WTC11 (cell line): ENCODE data around the gene PDSS2. TPM values are rescaled to one million over a fixed set of nuclear protein-coding genes. Genes with fewer than 3 reads are reported as not detected.

ENCODE experiments used
- ATAC-seq: fragments of 200-7000 bp; cut with Tn5 transposase; 2 replicates; pipeline ENCODE4 v1.10.0; 2021; ENCODE audit warnings: mild to moderate bottlenecking, moderate library complexity
- CTCF ChIA-PET: fragments of 300-600 bp; sonication (Branson Sonifier 250); formaldehyde crosslinking; loops from one replicate; lab custom pipeline; 2021; ENCODE audit warnings: antibody characterized with exemption; lab: Charles Lee
- POLR2A ChIA-PET: fragments of 350-600 bp; sonication (Branson Sonifier 250); formaldehyde crosslinking; loops from one replicate; lab custom pipeline; 2021; ENCODE audit warnings: antibody characterized with exemption; lab: Charles Lee
- DNase-seq: peaks from one replicate; pipeline ENCODE4 v3.0.0; 2021; ENCODE audit warnings: low spot score
- H3K27ac Mint-ChIP-seq: 2 replicates; pipeline ENCODE4 v1.8.0; 2021; ENCODE audit warnings: mixed read lengths
- H3K27me3 Mint-ChIP-seq: 2 replicates; pipeline ENCODE4 v1.8.0; 2021; ENCODE audit warnings: low read depth, mild to moderate bottlenecking, moderate library complexity, mixed read lengths
- H3K36me3 Mint-ChIP-seq: 2 replicates; pipeline ENCODE4 v1.8.0; 2021; ENCODE audit warnings: mixed read lengths
- H3K4me1 Mint-ChIP-seq: 2 replicates; pipeline ENCODE4 v1.8.0; 2022; ENCODE audit warnings: mixed read lengths
- H3K4me3 Mint-ChIP-seq: 2 replicates; pipeline ENCODE4 v1.8.0; 2021; ENCODE audit warnings: mild to moderate bottlenecking, moderate library complexity, mixed read lengths
- H3K9me3 Mint-ChIP-seq: 2 replicates; pipeline ENCODE4 v1.8.0; 2021; ENCODE audit warnings: mixed read lengths
- ATF1 ChIP-seq: sonication (generic); formaldehyde crosslinking; IDR thresholded peaks from 2 replicates; pipeline ENCODE4 v1.8.1; 2023; ENCODE audit warnings: mild to moderate bottlenecking, moderate library complexity, missing genetic modification reagents
- ELF4 ChIP-seq: sonication (generic); formaldehyde crosslinking; IDR thresholded peaks from 2 replicates; pipeline ENCODE4 v1.8.1; 2022; ENCODE audit warnings: low read depth, mild to moderate bottlenecking, moderate library complexity, missing genetic modification reagents
- ESRRA ChIP-seq: sonication (generic); formaldehyde crosslinking; IDR thresholded peaks from 2 replicates; pipeline ENCODE4 v1.8.1; 2022; ENCODE audit warnings: mild to moderate bottlenecking, missing genetic modification reagents, borderline replicate concordance
- NFYB ChIP-seq: sonication (generic); formaldehyde crosslinking; conservative IDR thresholded peaks from 2 replicates; pipeline ENCODE4 v1.8.0; 2022; ENCODE audit warnings: low read depth, missing genetic modification reagents
- SMAD4 ChIP-seq: sonication (generic); formaldehyde crosslinking; IDR thresholded peaks from 2 replicates; pipeline ENCODE4 v1.8.0; 2022; ENCODE audit warnings: mild to moderate bottlenecking, missing genetic modification reagents
- TEAD1 ChIP-seq: sonication (generic); formaldehyde crosslinking; IDR thresholded peaks from 2 replicates; pipeline ENCODE4 v1.8.0; 2022; ENCODE audit warnings: mild to moderate bottlenecking, missing genetic modification reagents
- ZBTB21 ChIP-seq: sonication (generic); formaldehyde crosslinking; IDR thresholded peaks from 2 replicates; pipeline ENCODE4 v1.8.1; 2023; ENCODE audit warnings: mild to moderate bottlenecking, missing genetic modification reagents, borderline replicate concordance
- ZNF425 ChIP-seq: fragments of 250-450 bp; sonication (Bioruptor Pico); conservative IDR thresholded peaks from 2 replicates; pipeline ENCODE4 v1.9.0; 2021; ENCODE audit warnings: mild to moderate bottlenecking
- ZNF532 ChIP-seq: fragments of 250-450 bp; sonication (Bioruptor Pico); IDR thresholded peaks from 2 replicates; pipeline ENCODE4 v1.9.0; 2021; ENCODE audit warnings: mild to moderate bottlenecking, borderline replicate concordance
- ZNF671 ChIP-seq: fragments of 250-450 bp; sonication (Bioruptor Pico); IDR thresholded peaks from 2 replicates; pipeline ENCODE4 v1.8.0; 2021; ENCODE audit warnings: mild to moderate bottlenecking
- ZSCAN18 ChIP-seq: fragments of 250-450 bp; sonication (Bioruptor Pico); IDR thresholded peaks from 2 replicates; pipeline ENCODE4 v2.1.2; 2022; ENCODE audit warnings: mild to moderate bottlenecking, moderate library complexity
- total RNA-seq: library from RNA; stranded (reverse); gene quantifications from 3 replicates; pipeline ENCODE4 v1.2.3, GENCODE V29; 2021
- TF ChIP-seq, protein P1 (sequence below): sonication (generic); formaldehyde crosslinking; IDR thresholded peaks from 2 replicates; pipeline ENCODE4 v1.8.0; 2023; ENCODE audit warnings: missing genetic modification reagents, mild to moderate bottlenecking, borderline replicate concordance
- TF ChIP-seq, protein P2 (sequence below): sonication (generic); formaldehyde crosslinking; IDR thresholded peaks from 2 replicates; pipeline ENCODE4 v1.8.0; 2022; ENCODE audit warnings: mild to moderate bottlenecking, missing genetic modification reagents
- TF ChIP-seq, protein P3 (sequence below): fragments of 250-450 bp; sonication (Bioruptor Pico); IDR thresholded peaks from 2 replicates; pipeline ENCODE4 v1.9.0; 2021; ENCODE audit warnings: moderate library complexity, mild to moderate bottlenecking, inconsistent platforms, borderline replicate concordance
- TF ChIP-seq, protein P4 (sequence below): sonication (generic); formaldehyde crosslinking; IDR thresholded peaks from 2 replicates; pipeline ENCODE4 v1.8.0; 2022; ENCODE audit warnings: mild to moderate bottlenecking, missing genetic modification reagents
- TF ChIP-seq, protein P5 (sequence below): sonication (generic); formaldehyde crosslinking; conservative IDR thresholded peaks from 2 replicates; pipeline ENCODE4 v1.8.1; 2023; ENCODE audit warnings: mild to moderate bottlenecking, low read depth, missing genetic modification reagents, moderate library complexity

The PDSS2 gene
- total RNA-seq, 1 experiment from 2014 or later = 18.3 TPM

DNA sequence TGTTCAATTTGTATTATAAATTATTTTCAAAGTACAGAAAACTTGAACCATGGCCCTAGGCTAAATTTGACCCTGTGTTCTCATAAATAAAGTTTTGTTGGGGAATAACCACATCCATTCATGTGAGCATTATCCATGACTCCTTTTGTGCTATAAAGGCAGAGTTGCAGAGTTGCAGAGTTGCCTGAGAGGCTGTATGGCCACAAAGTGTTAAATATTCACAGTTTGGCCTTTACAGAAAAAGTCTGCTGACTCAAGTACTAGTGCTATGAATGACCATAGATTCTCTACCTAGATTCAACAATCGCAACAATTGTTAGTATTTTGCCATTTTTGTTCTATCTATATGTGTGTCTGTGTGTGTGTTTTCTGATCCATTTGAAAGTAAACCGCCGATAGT is 297.8 kb downstream of the PDSS2 start:
- ChIA-PET CTCF (no interaction called here), POLR2A (interaction anchor here (0.7 kb wide), 1 partner anchor 55 kb away, joined by 6 read pairs; no protein-coding TSS in a partner anchor)
- ATAC-seq (no peak), DNase-seq (no peak)
- Mint-ChIP-seq H3K9me3 (no peaks in the 10 kb centered on the region; the same call in 1 of the 2 replicates), H3K27ac (no peak overlapping the region; the same call in 1 of the 2 replicates), H3K4me3 (no peak overlapping the region), H3K4me1 (peaks cover 13% of the 10 kb centered on the region), H3K27me3 (no peaks in the 10 kb centered on the region), H3K36me3 (no peaks in the 10 kb centered on the region)
- TF ChIP-seq ZNF671 (CRISPR knock-in tag) (no peak), ZNF425 (CRISPR knock-in tag) (no peak), ZNF532 (no peak), ESRRA (CRISPR knock-in tag) (no peak), TEAD1 (CRISPR knock-in tag) (no peak), ZSCAN18 (CRISPR knock-in tag) (no peak)
- TF ChIP-seq, protein P1, sequence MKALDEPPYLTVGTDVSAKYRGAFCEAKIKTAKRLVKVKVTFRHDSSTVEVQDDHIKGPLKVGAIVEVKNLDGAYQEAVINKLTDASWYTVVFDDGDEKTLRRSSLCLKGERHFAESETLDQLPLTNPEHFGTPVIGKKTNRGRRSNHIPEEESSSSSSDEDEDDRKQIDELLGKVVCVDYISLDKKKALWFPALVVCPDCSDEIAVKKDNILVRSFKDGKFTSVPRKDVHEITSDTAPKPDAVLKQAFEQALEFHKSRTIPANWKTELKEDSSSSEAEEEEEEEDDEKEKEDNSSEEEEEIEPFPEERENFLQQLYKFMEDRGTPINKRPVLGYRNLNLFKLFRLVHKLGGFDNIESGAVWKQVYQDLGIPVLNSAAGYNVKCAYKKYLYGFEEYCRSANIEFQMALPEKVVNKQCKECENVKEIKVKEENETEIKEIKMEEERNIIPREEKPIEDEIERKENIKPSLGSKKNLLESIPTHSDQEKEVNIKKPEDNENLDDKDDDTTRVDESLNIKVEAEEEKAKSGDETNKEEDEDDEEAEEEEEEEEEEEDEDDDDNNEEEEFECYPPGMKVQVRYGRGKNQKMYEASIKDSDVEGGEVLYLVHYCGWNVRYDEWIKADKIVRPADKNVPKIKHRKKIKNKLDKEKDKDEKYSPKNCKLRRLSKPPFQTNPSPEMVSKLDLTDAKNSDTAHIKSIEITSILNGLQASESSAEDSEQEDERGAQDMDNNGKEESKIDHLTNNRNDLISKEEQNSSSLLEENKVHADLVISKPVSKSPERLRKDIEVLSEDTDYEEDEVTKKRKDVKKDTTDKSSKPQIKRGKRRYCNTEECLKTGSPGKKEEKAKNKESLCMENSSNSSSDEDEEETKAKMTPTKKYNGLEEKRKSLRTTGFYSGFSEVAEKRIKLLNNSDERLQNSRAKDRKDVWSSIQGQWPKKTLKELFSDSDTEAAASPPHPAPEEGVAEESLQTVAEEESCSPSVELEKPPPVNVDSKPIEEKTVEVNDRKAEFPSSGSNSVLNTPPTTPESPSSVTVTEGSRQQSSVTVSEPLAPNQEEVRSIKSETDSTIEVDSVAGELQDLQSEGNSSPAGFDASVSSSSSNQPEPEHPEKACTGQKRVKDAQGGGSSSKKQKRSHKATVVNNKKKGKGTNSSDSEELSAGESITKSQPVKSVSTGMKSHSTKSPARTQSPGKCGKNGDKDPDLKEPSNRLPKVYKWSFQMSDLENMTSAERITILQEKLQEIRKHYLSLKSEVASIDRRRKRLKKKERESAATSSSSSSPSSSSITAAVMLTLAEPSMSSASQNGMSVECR = no peak
- TF ChIP-seq, protein P2, sequence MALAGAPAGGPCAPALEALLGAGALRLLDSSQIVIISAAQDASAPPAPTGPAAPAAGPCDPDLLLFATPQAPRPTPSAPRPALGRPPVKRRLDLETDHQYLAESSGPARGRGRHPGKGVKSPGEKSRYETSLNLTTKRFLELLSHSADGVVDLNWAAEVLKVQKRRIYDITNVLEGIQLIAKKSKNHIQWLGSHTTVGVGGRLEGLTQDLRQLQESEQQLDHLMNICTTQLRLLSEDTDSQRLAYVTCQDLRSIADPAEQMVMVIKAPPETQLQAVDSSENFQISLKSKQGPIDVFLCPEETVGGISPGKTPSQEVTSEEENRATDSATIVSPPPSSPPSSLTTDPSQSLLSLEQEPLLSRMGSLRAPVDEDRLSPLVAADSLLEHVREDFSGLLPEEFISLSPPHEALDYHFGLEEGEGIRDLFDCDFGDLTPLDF (CRISPR knock-in tag) = no peak

DNA sequence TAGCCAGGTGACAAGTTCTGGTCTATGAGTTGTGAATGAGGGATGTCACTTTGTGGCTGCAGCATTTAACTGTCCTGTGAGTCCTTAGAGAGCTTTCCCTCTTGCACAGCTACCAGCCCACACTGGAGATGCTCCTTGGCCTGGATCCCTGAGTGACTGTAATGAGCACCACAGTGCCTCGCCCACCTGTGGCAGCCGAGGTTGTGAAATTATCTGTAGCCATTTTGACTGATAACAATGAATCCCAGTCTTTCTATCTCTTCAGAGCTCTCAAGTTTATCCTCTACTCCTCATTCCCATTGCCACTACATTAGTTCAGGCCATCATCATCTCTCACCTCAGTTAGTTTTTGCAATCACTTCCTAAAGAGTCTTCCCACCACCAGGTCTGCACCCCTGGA is 302.7 kb downstream of the PDSS2 start:
- no peaks in the 10 kb centered on the region for H3K36me3 Mint-ChIP-seq
- ChIA-PET POLR2A (interaction anchor here (0.5 kb wide), 1 partner anchor 461 kb away, joined by 4 read pairs; no protein-coding TSS in a partner anchor), CTCF (interaction anchor here (0.7 to 1.2 kb wide), 3 partner anchors 129 to 303 kb away, joined by 3 read pairs; partner anchors contain the start of gene PDSS2)
- ATAC-seq = no peak
- H3K27ac Mint-ChIP-seq = peak overlapping the region; percentile 44
- H3K4me1 Mint-ChIP-seq = peaks cover 32% of the 10 kb centered on the region
- H3K4me3 Mint-ChIP-seq = no peak overlapping the region
- H3K9me3 Mint-ChIP-seq = no peaks in the 10 kb centered on the region
- no peak for DNase-seq
- H3K27me3 Mint-ChIP-seq = no peaks in the 10 kb centered on the region
- TF ChIP-seq SMAD4 = no peak
- no peak for TF ChIP-seq ZBTB21 (CRISPR knock-in tag)
- TF ChIP-seq NFYB (CRISPR knock-in tag) = no peak
- TF ChIP-seq, protein P3, sequence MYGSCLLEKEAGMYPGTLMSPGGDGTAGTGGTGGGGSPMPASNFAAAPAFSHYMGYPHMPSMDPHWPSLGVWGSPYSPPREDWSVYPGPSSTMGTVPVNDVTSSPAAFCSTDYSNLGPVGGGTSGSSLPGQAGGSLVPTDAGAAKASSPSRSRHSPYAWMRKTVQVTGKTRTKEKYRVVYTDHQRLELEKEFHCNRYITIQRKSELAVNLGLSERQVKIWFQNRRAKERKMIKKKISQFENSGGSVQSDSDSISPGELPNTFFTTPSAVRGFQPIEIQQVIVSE (CRISPR knock-in tag) = no peak
- no peak for TF ChIP-seq ATF1
- TF ChIP-seq ELF4 (CRISPR knock-in tag) = no peak
- TF ChIP-seq, protein P4, sequence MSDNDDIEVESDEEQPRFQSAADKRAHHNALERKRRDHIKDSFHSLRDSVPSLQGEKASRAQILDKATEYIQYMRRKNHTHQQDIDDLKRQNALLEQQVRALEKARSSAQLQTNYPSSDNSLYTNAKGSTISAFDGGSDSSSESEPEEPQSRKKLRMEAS (CRISPR knock-in tag) = no peak
- TF ChIP-seq, protein P5, sequence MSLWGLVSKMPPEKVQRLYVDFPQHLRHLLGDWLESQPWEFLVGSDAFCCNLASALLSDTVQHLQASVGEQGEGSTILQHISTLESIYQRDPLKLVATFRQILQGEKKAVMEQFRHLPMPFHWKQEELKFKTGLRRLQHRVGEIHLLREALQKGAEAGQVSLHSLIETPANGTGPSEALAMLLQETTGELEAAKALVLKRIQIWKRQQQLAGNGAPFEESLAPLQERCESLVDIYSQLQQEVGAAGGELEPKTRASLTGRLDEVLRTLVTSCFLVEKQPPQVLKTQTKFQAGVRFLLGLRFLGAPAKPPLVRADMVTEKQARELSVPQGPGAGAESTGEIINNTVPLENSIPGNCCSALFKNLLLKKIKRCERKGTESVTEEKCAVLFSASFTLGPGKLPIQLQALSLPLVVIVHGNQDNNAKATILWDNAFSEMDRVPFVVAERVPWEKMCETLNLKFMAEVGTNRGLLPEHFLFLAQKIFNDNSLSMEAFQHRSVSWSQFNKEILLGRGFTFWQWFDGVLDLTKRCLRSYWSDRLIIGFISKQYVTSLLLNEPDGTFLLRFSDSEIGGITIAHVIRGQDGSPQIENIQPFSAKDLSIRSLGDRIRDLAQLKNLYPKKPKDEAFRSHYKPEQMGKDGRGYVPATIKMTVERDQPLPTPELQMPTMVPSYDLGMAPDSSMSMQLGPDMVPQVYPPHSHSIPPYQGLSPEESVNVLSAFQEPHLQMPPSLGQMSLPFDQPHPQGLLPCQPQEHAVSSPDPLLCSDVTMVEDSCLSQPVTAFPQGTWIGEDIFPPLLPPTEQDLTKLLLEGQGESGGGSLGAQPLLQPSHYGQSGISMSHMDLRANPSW = no peak
